ENCODE measurements around the gene DLG5.

DNA sequence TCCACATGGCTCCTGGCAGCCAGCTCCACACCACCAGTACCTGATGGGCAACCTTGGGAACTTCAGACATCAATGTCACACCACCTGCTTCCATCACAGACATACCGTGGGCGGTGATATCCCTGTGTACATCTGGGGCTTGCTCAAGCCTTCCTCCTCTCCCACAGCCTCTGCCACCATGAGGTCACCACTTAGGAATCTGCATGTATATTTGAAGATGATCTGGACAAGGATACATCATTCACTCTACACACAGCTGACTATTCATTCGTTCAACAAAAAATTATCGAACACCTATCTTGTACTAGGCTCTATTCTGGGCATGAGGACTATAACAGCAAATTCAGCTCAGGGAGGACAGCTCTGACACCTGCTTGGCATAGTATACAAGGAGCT is 6.8 kb downstream of the DLG5 start:
- TF ChIP-seq, protein P1, sequence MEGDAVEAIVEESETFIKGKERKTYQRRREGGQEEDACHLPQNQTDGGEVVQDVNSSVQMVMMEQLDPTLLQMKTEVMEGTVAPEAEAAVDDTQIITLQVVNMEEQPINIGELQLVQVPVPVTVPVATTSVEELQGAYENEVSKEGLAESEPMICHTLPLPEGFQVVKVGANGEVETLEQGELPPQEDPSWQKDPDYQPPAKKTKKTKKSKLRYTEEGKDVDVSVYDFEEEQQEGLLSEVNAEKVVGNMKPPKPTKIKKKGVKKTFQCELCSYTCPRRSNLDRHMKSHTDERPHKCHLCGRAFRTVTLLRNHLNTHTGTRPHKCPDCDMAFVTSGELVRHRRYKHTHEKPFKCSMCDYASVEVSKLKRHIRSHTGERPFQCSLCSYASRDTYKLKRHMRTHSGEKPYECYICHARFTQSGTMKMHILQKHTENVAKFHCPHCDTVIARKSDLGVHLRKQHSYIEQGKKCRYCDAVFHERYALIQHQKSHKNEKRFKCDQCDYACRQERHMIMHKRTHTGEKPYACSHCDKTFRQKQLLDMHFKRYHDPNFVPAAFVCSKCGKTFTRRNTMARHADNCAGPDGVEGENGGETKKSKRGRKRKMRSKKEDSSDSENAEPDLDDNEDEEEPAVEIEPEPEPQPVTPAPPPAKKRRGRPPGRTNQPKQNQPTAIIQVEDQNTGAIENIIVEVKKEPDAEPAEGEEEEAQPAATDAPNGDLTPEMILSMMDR (IDR thresholded peaks at IDR 0.05), result no peak
- TF ChIP-seq POLR2A (IDR thresholded peaks at IDR 0.05) (no peak), POLR2AphosphoS5 (IDR thresholded peaks at IDR 0.05) (no peak)
